Activated gamma-delta T cell treated with anti-CD3 and anti-CD28 coated beads, Interleukin-2, amount 50 U/mL, for 16 hours (primary cell): ENCODE measurements around the gene CALR3.
"Not testable (repeated sequence)": the region's sequence is repeated elsewhere in the genome, so short reads cannot be mapped to it uniquely, and the experiment has no call there.

Experiments used
- DNase-seq: peaks from one replicate; pipeline ENCODE4 v3.0.0-alpha.2; 2020; ENCODE audit warnings: low read depth

Gene CALR3

DNA sequence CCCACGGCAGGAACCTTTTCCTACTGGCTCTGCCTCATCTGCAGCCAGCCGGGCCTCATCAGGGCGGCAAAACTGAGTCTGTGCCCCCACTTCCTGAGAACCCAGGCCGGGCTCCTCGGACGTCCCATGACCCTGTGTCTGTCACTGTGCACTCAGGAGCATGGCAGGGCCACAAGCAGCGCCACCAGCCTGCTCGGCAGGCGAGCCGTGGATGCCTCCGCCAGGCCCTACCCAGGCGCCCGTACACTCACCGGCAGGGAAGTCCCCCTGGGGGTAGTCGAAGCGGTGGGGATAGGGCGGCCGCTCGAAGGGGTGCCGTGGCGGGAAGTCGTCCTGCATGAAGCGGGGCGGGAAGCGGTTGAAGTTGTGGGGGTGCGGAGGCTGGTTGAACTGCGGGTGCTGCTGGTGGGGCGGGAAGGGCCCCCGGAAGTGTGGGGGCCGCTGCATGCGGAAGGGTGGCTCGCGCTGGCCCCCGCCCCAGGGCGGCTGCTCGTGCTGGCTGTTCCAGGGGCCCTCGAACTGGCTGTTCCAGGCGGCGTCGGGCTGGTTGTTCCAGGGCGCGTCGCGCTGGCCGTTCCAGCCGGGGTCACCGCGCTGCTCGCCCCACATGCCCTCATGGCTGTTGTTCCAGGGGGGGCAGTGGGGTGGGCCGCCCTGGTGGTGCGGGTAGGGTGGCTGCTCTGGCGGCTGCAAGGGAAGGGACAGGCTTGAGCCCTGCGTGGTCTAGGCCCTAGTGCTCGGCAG lies 29.2 kb upstream of the CALR3 start:
- DNase-seq, result no peak

DNA sequence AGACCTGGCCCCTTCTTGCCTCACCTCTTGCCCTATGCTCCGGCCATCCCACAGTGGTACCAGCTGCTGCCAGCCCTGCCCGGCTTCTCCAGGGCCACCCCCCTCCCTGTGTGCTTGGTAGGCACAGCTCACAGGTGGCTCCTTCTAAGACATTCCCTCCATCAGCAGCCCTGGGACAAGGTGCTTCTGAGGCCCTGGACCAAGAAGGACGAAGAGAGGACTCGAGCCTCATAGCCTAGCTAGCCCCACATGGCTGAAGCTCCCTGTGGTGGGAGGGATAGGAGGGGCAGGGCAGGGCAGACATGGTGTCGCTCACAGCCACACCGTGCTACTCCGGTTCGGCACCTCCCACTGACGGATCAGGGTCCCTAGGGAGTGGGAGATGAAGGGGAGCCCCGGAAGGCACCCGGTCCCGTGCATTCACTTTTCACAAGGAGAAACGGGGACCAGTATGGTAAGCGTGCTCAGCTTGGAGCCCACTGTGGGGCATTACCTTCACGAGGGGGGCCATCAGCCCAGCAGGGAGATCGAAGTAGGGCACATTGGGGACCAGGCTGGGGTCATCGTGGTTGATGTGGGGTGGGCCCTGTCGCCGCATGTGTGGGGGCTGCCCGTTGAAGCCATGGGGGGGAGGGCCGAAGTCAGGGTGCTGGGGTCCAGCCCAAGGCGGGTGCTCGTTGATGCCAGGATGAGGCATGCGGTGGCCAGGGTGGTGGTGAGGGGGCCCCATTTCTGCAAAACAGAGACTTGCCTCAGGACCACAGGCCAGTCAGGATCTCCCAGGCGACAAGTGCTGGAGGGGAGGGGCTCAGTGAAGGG lies 26.8 kb upstream of the CALR3 start:
- no peak for DNase-seq

DNA sequence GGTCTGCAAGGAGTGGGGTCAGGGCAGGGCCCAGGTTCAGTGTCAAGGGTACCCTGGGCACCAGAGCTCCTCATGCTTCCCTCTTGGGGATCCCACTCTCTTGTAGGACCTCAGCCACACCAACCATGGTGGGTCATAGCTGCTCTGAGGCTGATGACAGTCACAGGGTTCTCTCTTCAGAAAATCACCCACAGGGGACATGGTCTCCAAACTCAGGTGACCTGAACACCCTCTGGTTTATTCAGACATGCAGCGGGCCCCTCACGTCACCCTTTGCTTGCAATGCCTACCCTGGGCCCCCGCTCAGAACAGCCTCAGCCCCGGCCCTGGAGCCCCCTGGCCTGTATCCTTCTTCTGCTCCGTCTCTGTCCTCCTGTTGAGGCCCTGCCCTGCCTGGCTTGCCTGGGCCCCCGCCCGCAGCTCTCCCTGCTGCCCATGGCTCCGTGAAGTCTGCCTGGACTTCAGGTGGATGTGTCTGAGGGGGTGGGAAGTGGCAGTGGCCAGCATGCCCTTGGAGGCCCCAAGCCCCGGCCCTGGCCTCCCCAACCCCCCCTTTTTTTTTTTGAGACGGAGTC lies 25.8 kb upstream of the CALR3 start:
- DNase-seq, result no peak

DNA sequence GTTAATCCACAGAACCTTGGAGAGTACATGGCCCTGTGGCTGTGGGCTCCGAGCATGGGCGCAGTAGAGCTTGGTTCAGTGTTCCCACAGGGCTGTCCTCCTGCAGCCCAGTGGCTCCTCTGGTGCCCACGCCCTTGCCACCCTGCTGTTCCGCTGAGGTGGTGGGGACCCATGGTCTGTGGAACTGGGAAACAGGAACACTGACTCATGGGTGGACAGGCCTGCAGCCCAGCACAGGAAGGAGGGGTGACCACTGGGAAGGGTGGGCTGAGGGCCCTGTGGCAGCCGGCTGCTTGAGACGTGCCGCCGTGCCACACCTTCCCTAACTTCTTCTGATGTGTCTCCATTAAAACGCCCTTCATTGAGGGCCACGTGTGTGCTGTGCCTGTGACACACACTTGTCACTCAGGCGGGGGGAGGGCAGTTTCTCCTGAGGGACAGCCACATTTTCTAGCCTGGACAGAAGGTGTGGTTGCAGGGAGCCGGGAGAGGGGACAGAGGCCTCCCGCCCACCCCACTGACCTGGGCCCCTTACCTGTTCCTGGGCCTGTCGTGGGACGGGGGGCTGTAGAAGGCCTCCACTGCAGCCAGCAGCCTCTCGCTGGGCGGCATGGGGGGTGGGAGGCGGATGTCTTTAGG lies 25.1 kb upstream of the CALR3 start:
- DNase-seq, result no peak

DNA sequence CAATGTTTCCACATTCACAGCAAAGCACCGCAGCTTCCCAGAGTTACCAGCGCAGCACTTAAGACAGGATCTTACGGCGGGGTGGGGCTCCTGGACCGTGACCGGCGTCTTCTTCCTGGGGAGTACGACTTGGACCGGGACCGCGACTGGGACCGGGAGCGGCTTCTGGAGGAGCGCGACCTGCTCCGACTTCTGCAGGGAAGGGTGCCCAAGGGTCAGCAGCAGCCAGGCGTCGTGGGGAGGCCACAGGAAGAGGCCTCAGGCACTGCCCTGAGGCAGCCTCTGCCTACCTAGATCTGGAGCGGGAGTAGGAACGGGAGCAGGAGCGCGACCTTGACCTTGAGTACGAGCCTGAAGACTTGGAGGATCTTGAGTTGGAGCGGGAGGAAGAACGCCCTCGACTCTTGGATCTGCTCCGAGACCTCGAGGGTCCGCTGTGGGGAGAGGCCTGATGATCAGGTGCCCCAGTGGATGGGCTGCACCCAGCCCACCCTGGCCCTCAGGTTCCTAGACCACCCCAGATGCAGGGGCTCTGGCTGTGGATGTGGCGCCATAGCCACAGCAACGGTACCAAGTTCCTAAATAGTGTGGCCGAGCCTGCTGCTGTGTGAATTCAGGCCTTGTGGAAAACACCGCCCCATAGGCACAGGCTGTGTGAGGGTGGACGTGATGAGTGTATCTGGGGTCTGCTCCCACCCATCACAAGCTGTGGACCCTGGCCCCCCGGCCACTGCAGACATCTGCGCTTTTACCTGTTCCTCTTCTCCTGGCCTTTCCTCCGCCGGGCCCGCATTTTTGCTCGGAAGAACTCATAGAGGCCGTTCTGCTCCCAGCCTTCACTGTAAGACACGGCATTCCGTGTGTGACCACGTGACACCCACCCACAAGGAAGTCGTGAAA lies 24.4 kb upstream of the CALR3 start:
- DNase-seq, result no peak

DNA sequence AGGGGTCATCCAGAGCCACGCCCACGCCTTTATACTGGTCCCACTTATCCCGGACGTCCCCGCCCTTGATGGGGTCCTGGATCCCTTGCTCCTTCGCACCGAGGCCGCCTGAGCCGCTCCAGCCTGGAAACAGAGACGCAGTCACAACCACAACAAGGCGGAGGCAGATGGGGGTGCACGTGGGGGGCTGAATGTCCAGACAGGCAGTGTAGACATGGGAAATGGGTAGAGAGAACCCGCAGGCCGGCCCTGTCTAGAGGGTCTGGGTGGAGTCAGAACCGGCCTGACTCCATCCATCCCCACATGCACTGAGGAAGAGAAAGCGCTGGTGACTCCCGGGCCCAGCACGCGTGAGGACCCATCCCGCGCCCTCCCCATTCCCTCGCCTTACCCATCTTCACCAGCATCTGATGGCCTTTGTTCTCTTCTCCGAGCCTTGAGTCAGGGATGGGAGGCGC lies 23.3 kb upstream of the CALR3 start:
- no peak for DNase-seq

DNA sequence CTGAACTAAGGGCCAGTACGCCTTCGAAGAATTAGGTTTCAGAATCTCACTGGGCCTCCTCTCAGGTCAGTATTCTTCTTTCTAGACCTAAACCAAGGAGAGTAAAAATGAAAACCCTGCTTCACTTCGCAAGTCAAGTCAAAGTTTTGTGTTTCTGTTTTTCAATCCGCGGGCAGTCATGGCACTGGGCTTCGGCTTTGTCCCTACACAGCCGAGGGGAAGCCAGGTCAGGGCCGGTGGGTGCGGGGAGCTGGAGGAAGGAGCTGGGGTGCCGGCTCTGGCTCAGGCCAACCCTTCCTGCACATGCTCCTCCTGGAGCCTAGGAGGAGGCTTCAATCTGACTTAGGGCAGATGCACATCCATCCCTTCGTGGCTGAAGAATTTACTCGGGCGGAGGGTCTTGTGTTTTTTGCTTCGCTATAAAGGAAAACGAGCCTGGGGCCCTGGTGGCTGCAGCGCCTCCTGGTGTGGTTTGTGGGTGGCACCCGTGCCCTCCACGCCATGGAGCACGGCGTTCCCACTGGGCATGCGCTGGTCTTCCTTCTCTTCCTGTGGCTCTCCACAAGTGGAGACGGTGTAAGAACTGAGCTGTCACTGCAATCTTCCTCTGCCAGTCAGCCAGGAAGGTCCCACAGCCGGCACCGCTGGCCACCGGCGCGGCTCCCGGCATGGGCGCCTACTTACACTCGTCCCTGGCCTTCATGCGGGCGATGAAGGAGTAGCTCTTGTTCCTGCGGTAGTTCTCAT lies 22.7 kb upstream of the CALR3 start:
- DNase-seq, result no peak

DNA sequence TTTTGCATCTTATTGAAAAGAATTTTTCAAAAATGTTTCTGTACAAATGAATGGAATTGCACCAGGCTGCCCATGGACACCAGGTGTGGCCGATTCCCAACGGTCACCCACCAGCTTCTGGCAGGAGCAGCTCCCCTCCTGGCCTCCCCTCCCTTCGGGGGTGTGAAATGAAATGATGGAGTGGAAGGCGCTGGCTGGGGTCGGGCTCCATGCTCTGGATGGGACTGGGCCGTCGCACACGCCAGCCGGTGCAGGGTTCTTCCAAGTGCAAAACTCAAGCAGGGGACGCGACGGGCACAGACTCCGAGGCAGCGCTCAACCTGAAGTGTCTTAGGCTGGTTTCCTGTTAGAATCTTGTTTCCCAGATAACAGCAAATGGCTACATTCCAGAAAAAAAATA lies 22.1 kb upstream of the CALR3 start:
- DNase-seq, result no peak

DNA sequence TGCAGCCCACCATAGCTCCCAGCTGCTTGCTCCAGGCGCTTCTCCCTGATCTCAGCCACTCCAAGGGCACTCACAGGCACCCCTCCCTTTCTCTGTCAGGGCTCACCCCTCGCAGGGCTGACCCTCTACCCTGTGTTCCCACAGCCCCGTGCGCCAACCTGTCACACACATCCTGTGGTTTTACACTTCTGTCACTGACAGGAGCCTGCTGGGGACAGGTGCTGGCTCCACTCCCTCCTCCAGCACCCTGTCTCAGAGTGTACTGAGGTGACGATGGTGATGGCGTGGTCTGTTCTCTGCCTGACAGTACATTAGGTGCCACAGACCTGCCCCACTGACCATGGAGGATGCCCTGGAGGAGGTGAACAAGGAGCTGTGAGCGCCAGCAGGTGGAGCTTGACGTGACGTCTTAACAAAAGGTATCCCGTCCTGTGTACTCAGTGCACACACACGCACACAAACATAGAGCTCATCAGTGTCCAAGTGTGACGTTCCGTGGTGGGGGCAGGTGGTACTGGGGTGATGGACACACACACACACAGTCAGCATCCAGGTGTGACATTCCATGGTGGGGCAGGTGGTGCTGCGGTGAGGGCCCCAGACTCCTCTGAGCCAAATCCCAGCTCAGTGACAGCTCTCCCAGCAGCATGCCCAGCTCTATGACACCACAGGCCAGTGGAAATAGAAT lies 21.1 kb upstream of the CALR3 start:
- no peak for DNase-seq

DNA sequence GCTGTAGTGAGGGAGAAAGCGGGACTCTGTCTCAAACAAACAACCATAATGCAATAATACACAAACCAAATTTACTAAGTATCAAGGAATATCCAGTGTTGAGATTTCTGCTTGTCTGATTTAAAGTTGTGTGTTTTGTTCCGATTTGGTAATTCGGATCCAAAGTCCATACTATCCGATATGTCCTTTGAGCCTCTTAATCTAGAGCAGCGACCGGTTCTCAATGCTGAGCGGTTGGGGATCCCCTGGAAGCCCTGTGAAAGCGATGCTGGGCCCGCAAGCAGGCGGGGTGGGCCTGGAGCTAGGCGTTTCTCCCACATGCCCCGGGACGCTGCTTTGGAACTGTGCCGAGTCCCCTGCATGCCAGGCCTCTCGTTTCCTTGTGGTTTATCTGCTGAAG lies 20.4 kb upstream of the CALR3 start:
- no peak for DNase-seq

DNA sequence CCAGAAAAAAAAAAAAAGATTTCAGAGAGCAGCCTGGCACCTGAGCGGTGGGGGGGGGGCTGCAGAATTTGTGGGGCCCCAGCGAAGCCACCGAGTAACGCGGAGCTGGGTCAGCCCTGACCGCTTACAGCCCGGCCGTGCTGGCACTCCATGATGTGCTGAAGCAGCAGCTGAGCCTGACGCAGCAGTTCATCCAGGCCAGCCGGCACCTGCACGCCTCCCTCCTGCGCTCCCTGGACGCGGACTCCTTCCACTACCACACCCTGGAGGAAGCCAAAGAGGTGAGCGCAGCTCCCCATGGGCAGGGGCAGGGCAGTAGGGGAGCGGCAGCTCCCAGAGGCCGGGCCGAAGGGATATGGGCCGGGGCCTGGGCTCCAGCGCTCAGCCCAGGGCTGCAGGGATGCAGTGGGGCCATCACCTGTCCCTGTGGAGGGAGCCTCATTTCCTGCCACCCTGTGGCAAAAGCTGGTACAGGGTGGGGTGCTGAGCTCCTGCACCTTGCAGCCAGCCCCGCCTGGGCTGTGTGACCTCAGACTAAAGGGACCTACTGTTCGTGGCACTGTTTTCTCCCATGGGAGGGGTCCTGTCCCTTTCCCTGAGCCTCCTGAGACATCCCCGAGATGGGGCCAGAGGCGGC lies 18.5 kb upstream of the CALR3 start:
- DNase-seq, result no peak

DNA sequence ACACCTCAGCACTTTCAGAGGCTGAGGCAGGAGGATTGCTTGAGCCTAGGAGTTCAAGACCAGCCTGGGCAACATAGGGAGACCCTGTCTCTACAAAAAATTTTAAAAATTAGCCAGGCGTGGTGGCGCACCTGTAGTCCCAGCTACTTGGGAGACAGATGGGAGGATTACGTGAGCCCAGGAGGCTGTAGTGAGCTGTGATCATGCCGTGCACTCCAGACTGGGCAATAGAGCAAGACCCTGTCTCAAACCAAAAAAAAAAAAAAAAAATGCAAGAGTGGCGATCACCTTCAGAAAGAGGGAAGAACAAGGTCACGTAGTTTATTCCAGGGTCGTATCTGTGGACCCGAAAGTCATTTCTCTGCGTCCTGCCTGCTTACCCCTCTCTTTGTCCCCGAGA lies 16.6 kb upstream of the CALR3 start:
- DNase-seq, result not testable (repeated sequence)

DNA sequence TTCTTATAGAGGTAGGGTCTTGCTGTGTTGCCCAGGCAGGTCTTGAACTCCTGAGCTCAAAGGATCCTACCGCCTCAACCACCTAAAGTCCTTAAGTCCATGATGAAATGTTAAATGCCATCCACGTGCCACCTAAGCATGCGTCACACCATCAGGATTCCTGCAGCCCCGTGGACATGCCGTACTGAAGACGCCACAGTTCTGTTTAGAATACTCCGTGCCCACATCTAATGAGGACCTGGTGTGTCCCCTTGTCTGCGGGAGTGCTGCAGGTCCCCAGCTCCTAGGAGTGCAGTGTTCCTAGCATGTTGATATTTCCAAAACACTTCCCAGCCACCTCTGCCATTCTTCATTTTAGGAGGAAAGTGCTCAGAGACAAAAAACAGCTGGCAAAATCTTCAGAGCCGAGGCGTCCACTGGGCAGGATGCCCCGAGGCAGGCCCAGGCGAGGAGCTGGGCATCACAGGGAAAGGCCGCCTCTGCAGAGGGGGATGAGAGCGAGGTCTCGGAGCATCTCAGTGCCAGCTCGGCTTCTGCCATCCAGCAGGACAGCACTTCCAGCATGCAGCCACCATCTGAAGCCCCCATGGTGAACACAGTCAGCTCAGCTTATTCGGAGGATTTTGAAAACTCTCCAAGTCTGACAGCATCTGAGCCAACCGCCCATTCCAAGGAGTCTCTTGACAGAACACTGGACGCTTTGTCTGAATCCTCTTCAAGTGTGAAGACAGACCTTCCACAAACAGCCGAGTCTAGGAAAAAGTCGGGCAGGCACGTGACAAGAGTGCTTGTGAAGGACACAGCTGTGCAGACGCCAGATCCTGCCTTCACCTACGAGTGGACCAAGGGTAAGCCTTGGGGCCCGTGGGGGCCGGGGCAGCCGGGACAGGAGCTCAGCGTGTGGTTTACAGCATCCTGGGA lies 13.4 kb upstream of the CALR3 start:
- no peak for DNase-seq

DNA sequence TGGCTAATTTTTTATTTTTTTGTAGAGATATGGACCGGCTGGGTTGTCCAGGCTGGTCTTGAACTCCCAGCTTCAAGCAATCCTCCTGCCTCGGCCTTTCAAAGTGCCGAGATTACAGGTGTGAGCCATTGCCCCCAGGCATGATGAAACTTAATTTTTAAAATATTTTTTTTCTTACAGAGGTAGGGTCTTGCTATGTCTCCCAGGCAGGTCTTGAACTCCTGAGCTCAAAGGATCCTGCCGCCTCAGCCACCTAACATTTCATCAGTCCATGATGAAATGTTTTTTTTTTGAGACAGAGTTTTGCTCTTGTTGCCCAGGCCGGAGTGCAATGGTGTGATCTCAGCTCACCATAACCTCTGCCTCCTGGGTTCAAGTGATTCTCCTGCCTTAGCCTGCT lies 12.6 kb upstream of the CALR3 start:
- DNase-seq, result no peak

DNA sequence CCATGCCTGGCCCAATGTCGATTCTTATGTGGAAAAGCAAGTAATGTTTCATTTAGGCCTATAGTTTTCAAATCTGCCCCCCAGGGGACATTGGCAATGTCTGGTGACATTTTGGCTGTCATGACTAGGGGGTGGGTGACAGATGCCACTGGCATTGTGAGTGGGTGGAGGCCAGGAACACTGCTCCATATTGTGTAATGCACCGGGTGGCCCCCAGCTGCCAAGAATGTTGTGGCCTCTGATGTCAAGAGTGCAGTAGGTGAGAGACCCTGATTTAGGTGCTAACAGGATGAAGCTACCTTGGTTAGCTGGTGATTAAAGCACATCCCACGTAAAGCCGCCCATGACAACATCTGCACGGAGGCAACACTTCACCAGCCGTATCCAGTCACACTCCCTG lies 11.0 kb upstream of the CALR3 start:
- no peak for DNase-seq

DNA sequence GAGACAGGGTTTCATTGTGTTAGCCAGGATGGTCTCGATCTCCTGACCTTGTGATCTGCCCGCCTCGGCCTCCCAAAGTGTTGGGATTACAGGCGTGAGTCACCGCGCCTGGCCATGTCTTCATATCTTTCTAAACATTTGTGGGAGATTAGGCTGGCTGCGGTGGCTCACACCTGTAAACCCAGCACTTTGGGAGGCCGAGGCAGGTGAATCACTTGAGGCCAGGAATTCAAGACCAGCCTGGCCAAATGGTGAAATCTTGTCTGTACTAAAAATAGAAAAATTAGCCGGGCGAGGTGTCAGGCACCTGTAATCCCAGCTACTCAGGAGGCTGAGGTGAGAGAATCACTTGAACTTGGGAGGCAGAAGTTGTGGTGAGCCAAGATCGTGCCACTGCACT lies 10.2 kb upstream of the CALR3 start:
- DNase-seq, result not testable (repeated sequence)

DNA sequence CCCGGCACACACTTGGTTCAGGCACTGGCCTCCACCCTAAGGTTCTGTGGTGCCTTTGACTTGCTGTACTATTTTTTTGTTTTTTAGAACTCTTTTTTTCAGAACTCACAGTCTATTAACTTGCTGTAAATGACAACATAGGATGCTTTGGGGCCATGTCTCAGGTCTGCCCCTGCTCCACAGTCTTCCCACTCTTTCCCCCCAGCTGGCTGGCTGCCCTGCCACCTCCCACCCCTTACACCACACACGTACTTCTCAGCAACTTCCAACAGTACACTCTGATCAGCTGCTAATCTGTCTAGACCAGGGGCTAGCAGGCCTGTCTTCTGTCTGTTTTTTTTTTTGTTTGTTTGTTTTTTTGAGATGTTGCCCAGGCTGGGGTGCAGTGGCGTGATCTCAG lies 8.3 kb upstream of the CALR3 start:
- DNase-seq, result no peak

DNA sequence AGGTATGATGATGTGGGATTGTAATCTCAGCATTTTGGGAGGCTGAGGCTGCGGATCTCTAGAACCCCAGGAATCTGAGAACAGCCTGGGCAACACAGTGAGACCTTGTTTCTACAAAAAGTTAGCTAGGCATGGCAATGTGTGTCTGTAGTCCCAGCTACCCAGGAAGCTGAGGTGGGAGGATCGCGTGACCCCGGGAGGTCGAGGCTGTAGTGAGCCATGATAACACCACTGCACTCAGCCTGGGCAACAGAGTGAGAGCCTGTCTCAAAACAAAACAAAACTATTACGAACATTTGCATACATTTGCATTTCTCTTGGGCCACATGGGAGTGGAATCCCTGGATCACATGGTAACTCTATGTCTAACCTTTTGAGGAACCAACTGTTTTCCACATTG lies 1.9 kb upstream of the CALR3 start:
- DNase-seq, result no peak

DNA sequence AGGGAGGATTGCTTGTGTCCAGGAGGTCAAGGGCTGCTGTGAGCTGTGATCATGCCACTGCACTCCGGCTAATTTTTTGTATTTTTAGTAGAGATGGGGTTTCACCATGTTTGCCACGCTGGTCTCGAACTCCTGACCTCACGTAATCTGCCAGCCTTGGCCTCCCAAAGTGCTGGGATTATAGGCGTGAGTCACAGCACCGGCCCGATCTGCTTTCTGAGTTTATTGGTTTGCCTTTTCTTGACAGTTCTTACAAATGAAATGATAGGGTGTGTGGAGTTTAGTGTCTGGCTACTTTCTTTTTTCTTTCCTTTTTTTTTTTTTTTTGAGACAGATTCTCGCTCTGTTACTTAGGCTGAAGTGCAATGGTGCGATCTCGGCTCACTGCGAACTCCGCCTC lies 1.1 kb upstream of the CALR3 start:
- DNase-seq, result no peak
